K562 (cell line): Measurements from ENCODE around the gene MADCAM1. TPM values are rescaled to one million over a fixed set of nuclear protein-coding genes. Genes with fewer than 3 reads are reported as not detected.
A peak's percentile ranks its signal among the peaks of the same experiment; 100 is the strongest.

Experiments
- BRD4 ChIP-seq: fragments of 200-600 bp; sonication (generic); IDR thresholded peaks from 2 replicates; pipeline ENCODE4 v1.6.1; 2017; ENCODE audit warnings: inconsistent platforms
- BRF1 ChIP-seq: IDR thresholded peaks from 3 replicates; pipeline ENCODE4 v1.6.1; 2011; ENCODE audit warnings: borderline replicate concordance, mild to moderate bottlenecking; ENCODE audit not compliant: insufficient read length; ENCODE audit errors: extremely low read depth
- ERF ChIP-seq: fragments of 450-650 bp; formaldehyde crosslinking; IDR thresholded peaks from 2 replicates; pipeline ENCODE4 v1.4.0; 2020; ENCODE audit warnings: mild to moderate bottlenecking, mixed read lengths
- ETV1 ChIP-seq: fragments of 450-650 bp; conservative IDR thresholded peaks from 2 replicates; pipeline ENCODE4 v1.6.1; 2016; ENCODE audit warnings: missing genetic modification characterization, control low read depth, low read depth, missing compliant biosample characterization
- FOXA1 ChIP-seq: fragments of 450-650 bp; IDR thresholded peaks from 2 replicates; pipeline ENCODE4 v1.6.1; 2016; ENCODE audit warnings: mild to moderate bottlenecking, borderline replicate concordance
- ID3 ChIP-seq, 2 experiments: fragments of 250-450 bp in 1 of 2; fragments of 450-650 bp in 1 of 2; sonication (Bioruptor Pico) in 1 of 2; IDR thresholded peaks; 2 replicates each; pipeline versions ENCODE4 v1.6.1 to v1.8.0; 2016 to 2021; ENCODE audit warnings: mild to moderate bottlenecking in 2 of 2, moderate library complexity in 2 of 2, missing compliant biosample characterization in 1 of 2, missing genetic modification characterization in 1 of 2
- KDM4B ChIP-seq, 2 experiments: fragments of 450-650 bp in 1 of 2; sonication (generic) in 1 of 2; IDR thresholded peaks; 2 replicates each; pipeline ENCODE4 v1.6.1; 2016 to 2017; ENCODE audit warnings: borderline replicate concordance in 2 of 2, antibody characterized with exemption in 1 of 2, low read depth in 1 of 2, mild to moderate bottlenecking in 1 of 2
- MAFF ChIP-seq: IDR thresholded peaks from 2 replicates; pipeline ENCODE4 v1.6.1; 2012; ENCODE audit warnings: low read length, improper control_type of control experiment
- MAFK ChIP-seq: IDR thresholded peaks from 2 replicates; pipeline ENCODE4 v1.6.1; 2011; ENCODE audit warnings: low read length, improper control_type of control experiment
- MAX ChIP-seq: sonication (generic); formaldehyde crosslinking; IDR thresholded peaks from 2 replicates; pipeline ENCODE4 v1.9.0; 2022; ENCODE audit warnings: mild to moderate bottlenecking, missing genetic modification reagents
- MEIS2 ChIP-seq: fragments of 450-650 bp; IDR thresholded peaks from 2 replicates; pipeline ENCODE4 v1.6.1; 2014; ENCODE audit warnings: mild to moderate bottlenecking; ENCODE audit not compliant: partially characterized antibody
- MXI1 ChIP-seq: IDR thresholded peaks from 2 replicates; pipeline ENCODE4 v1.6.1; 2011; ENCODE audit warnings: low read depth, mild to moderate bottlenecking, improper control_type of control experiment, low read length
- RBM22 ChIP-seq: fragments of 200-400 bp; formaldehyde crosslinking; IDR thresholded peaks from 2 replicates; pipeline ENCODE4 v1.6.1; 2018; ENCODE audit warnings: low read length, low read depth; ENCODE audit not compliant: poor library complexity, severe bottlenecking
- SAFB2 ChIP-seq: fragments of 200-400 bp; formaldehyde crosslinking; IDR thresholded peaks from 2 replicates; pipeline ENCODE4 v1.6.1; 2018; ENCODE audit warnings: borderline replicate concordance, low read length, low read depth, moderate library complexity; ENCODE audit not compliant: severe bottlenecking
- THAP7 ChIP-seq: fragments of 250-450 bp; sonication (Bioruptor Pico); IDR thresholded peaks from 2 replicates; pipeline ENCODE4 v1.5.0; 2021
- ZBTB2 ChIP-seq: fragments of 450-650 bp; IDR thresholded peaks from 2 replicates; pipeline ENCODE4 v1.6.1; 2016; ENCODE audit warnings: antibody characterized with exemption
- ZBTB9 ChIP-seq: fragments of 450-650 bp; formaldehyde crosslinking; IDR thresholded peaks from 2 replicates; pipeline ENCODE4 v1.4.0; 2020; ENCODE audit warnings: mild to moderate bottlenecking, moderate library complexity
- ZNF124 ChIP-seq: sonication (generic); formaldehyde crosslinking; IDR thresholded peaks from 2 replicates; pipeline ENCODE4 v1.8.1; 2022; ENCODE audit warnings: missing genetic modification reagents
- ZNF217 ChIP-seq: sonication (generic); formaldehyde crosslinking; IDR thresholded peaks from 2 replicates; pipeline ENCODE4 v1.8.0; 2022; ENCODE audit warnings: mild to moderate bottlenecking, missing genetic modification reagents
- ZNF253 ChIP-seq: fragments of 250-450 bp; sonication (Bioruptor Pico); conservative IDR thresholded peaks from 2 replicates; pipeline ENCODE4 v1.6.1; 2021; ENCODE audit warnings: mild to moderate bottlenecking
- polyA plus RNA-seq, 8 experiments: library from polyadenylated mRNA; depleted of rRNA in 4 of 8; stranded (reverse) in 5 of 8; unstranded in 3 of 8; fragments of >200 nt; fragmentation: Nextera tagmentation in 2 of 8; fragmentation: Illumina TruSeq in 1 of 8; extraction: Ambion mirVana in 2 of 8; extraction: Trizol in 1 of 8; gene quantifications; 2 replicates each; pipeline versions ENCODE4 v1.2.1 to v1.2.3, GENCODE V29; 2011 to 2014; ENCODE audit warnings: inconsistent platforms in 1 of 8, missing spikeins in 1 of 8
- total RNA-seq, 7 experiments: library from RNA; depleted of rRNA in 6 of 7; stranded (reverse); fragments of >200 nt in 6 of 7; fragmentation: Illumina TruSeq in 2 of 7; extraction: Trizol in 2 of 7; gene quantifications; 2 replicates each; pipeline versions ENCODE4 v1.2.1 to v1.2.3, GENCODE V29; 2011 to 2021; ENCODE audit warnings: low replicate concordance in 1 of 7

The MADCAM1 gene
- total and polyA plus RNA-seq, 9 of the 15 experiments (the other 6 are each of a cell fraction or from before 2014, with no cell fraction given): 0.09 to 0.36 (median 0.09) TPM; not detected in 6

GRCh38 chr19:506404-507285 lies 10.4 kb downstream of the MADCAM1 start (continued):
- no peak; the same call in none of the 2 replicates for TF ChIP-seq MAX (CRISPR knock-in tag)
- no peak for TF ChIP-seq ZNF124
- TF ChIP-seq ERF: no peak
- TF ChIP-seq MXI1: peak; percentile 89
- no peak for TF ChIP-seq ZBTB9 (CRISPR knock-in tag)
- no peak for TF ChIP-seq ID3 (CRISPR knock-in tag; IDR thresholded peaks at IDR 0.05)
- TF ChIP-seq ID3 (tag; IDR thresholded peaks at IDR 0.05): no peak
- peak; percentile 90 for TF ChIP-seq ZBTB2
- no peak for TF ChIP-seq ZNF217 (CRISPR knock-in tag)
- no peak for TF ChIP-seq ZNF253 (CRISPR knock-in tag)
- TF ChIP-seq ETV1: peak; percentile 55
- TF ChIP-seq THAP7: 0 out of 2 replicates have a peak, but pooled peaks have one; percentile 28
- peak; percentile 67 for TF ChIP-seq MEIS2
- TF ChIP-seq MAFK: no peak
- no peak for TF ChIP-seq RBM22
- peak in 1 of 2 experiments; percentile 74; a peak in 1 of 4 replicates for TF ChIP-seq KDM4B (IDR thresholded peaks at IDR 0.05; ENCODE audit: borderline replicate concordance in 2 of 2, low read depth in 1 of 2)
- no peak for TF ChIP-seq BRF1
- no peak for TF ChIP-seq BRD4
- no peak for TF ChIP-seq SAFB2
- no peak for TF ChIP-seq MAFF
- TF ChIP-seq FOXA1: no peak
